ENCODE results near the gene MYO16.

Gene MYO16

GRCh38 chr13:108656742-108657141 is 27.3 kb downstream of the MYO16 start:
- H3K4me3 ChIP-seq (ENCODE audit: low read depth, low read length), result no peak overlapping the region
- no peak for DNase-seq (ENCODE audit: low read depth)
- TF ChIP-seq, protein P1, sequence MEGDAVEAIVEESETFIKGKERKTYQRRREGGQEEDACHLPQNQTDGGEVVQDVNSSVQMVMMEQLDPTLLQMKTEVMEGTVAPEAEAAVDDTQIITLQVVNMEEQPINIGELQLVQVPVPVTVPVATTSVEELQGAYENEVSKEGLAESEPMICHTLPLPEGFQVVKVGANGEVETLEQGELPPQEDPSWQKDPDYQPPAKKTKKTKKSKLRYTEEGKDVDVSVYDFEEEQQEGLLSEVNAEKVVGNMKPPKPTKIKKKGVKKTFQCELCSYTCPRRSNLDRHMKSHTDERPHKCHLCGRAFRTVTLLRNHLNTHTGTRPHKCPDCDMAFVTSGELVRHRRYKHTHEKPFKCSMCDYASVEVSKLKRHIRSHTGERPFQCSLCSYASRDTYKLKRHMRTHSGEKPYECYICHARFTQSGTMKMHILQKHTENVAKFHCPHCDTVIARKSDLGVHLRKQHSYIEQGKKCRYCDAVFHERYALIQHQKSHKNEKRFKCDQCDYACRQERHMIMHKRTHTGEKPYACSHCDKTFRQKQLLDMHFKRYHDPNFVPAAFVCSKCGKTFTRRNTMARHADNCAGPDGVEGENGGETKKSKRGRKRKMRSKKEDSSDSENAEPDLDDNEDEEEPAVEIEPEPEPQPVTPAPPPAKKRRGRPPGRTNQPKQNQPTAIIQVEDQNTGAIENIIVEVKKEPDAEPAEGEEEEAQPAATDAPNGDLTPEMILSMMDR (IDR thresholded peaks at IDR 0.05; ENCODE audit: insufficient read depth, low read depth, low read length, missing control alignments), result no peak

DNA sequence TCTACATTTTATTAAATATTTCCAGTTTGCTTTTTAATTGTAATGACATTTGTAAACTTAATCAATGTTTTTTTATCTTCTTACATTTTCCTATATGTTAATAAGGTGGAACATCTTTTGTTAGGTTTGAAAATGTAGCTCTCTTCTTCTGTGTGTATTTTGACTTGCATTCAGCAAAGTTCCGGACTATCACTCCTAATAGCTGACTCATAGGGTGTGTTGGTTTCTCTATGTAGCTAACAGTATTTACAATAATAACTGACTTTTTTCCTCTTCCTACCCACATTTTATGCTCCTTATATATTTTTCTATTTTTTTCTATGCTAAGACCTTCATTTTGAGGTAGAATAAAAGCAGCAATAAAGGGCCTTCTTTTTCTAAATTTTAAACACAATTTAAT is 28.1 kb downstream of the MYO16 start:
- DNase-seq (ENCODE audit: low read depth), result no peak
- TF ChIP-seq, protein P1 (IDR thresholded peaks at IDR 0.05; ENCODE audit: insufficient read depth, low read depth, low read length, missing control alignments), result no peak
- H3K4me3 ChIP-seq (ENCODE audit: low read depth, low read length), result no peak overlapping the region

- H3K4me3 ChIP-seq (ENCODE audit: low read depth, low read length), result no peak overlapping the region
- TF ChIP-seq, protein P1 (IDR thresholded peaks at IDR 0.05; ENCODE audit: insufficient read depth, low read depth, low read length, missing control alignments), result no peak
- no peak for DNase-seq (ENCODE audit: low read depth)
Observed at GRCh38 chr13:108662528-108662927, 33.1 kb downstream of the MYO16 start.

GRCh38 chr13:108663710-108664109 is 34.3 kb downstream of the MYO16 start:
- TF ChIP-seq, protein P1 (IDR thresholded peaks at IDR 0.05; ENCODE audit: insufficient read depth, low read depth, low read length, missing control alignments), result no peak
- no peak for DNase-seq (ENCODE audit: low read depth)
- no peak overlapping the region for H3K4me3 ChIP-seq (ENCODE audit: low read depth, low read length)

DNA sequence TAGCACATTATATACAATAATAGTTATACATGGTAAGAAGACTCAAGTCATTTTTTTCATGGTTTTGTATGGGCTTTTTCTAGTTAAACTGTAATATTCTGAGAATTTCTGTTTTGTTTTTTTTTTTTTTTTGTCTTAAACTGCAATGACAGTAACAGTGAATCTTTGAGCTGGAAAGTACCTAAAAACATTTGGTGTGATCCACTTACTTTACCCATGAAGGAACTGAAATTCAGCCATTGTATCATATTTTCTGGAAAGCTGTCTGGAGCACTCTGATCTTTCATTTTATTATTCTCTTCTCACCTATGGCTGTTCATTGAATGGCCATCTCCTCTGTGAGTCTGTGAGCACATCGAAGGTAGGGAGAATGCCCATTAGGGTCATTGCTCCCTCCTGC is 37.8 kb downstream of the MYO16 start:
- TF ChIP-seq, protein P1 (IDR thresholded peaks at IDR 0.05; ENCODE audit: insufficient read depth, low read depth, low read length, missing control alignments), result no peak
- H3K4me3 ChIP-seq (ENCODE audit: low read depth, low read length), result no peak overlapping the region
- no peak for DNase-seq (ENCODE audit: low read depth)

DNA sequence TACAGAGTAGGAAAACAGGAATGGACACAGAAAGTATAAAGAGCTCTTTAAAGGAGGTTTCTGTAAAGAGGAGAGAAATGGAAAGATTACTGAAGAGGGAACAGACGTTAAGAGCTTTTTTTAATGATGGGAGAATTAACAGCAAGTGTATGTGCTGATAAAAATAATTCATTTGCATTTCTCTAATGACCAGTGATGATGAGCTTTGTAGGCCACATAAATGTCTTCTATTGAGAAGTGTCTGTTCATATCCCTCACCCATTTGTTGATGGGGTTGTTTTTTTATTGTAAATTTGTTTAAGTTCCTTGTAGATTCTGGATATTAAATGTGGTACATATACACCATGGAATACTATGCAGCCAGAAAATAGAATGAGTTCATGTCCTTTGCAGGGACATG is 40.0 kb downstream of the MYO16 start:
- no peak for DNase-seq (ENCODE audit: low read depth)
- no peak overlapping the region for H3K4me3 ChIP-seq (ENCODE audit: low read depth, low read length)
- TF ChIP-seq, protein P1 (IDR thresholded peaks at IDR 0.05; ENCODE audit: insufficient read depth, low read depth, low read length, missing control alignments), result no peak

- TF ChIP-seq, protein P1 (IDR thresholded peaks at IDR 0.05; ENCODE audit: insufficient read depth, low read depth, low read length, missing control alignments), result no peak
- no peak overlapping the region for H3K4me3 ChIP-seq (ENCODE audit: low read depth, low read length)
- DNase-seq (ENCODE audit: low read depth), result no peak
Observed at GRCh38 chr13:108674346-108674745, 44.9 kb downstream of the MYO16 start.
